Kasumi-1 (cell line): ENCODE data around the gene BRI3BP.

Experiments used
- DNase-seq, 2 experiments: peaks; one replicate each; lab custom pipeline; 2025; lab: John Stamatoyannopoulos, UW

The BRI3BP gene

GRCh38 chr12:124993626-124994436 lies at the start of gene BRI3BP:
Gene BRI3BP (plus strand): TSS chr12:124993645. CDS start chr12:124993791, 146 bp downstream.
- DNase-seq: peak; percentile 44 to 50

DNA sequence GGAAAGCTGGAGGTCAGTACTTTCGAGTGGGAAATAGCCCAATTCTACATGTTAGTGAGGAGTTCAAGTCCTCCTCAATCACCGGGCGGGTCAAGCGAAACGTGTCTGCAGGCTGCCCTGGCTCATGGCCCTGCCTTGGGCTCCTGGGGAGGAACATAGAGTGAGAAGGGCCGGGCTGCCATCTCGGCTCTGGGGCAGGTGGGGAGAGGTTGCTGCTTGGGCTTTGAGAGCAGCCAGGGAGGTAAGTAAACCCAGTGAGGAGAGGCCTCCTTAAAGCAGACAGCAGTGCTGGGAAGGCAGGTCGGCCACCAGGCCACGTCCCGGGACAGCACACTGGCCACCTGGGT lies 47.0 kb upstream of the BRI3BP start:
- DNase-seq: no peak

- DNase-seq: no peak
These were observed 46.4 kb upstream of the BRI3BP start for GRCh38 chr12:124947013-124947412.

- no peak for DNase-seq
These were observed 45.7 kb upstream of the BRI3BP start for GRCh38 chr12:124947561-124948398.

GRCh38 chr12:124949066-124949465 lies 44.4 kb upstream of the BRI3BP start:
- no peak for DNase-seq

DNA sequence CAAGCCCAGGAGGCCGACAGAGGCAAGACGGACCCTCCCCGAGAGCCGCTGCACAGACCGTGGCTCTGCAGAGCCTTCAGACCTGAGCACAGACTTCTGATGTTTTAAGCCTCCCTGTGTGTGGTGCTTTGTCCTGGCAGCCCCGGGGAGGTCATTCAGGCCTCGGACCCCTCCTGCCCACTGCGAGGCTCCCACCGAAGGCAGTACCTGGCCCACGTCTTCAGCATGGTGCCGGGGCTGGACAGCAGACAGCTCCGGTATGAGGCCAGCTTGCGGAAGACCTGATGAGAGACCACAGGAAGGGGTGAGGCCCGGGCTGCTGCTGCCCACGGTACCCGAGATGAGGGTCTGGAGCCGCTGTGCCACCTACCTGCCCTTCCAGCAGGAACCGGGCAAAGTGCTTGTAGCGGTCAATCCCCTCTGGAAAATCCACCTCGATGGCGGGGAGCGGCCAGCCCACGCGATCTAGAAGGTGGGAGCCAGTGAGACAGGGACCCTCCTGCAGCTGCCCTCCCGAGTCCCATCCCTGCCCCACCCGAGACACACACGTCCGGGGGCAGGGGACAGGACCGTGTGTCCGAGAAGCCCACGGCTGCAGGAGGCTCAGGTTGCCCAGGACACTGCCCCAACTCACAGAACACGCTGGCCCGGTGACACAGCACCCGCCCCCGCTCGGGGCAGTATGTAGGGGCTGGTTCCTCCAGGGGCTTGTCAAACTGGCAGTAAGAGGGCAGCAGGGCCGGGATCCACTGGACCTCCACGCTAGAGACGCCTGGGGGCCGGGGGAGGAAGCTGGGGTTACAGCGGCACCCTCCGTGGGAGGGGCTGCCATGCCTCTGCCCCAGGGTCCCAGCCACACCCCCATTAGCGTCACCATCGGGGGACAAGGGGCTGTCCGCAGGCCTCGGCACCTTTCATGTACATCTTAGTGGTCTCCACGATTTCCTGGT lies 43.4 kb upstream of the BRI3BP start:
- no peak for DNase-seq

DNA sequence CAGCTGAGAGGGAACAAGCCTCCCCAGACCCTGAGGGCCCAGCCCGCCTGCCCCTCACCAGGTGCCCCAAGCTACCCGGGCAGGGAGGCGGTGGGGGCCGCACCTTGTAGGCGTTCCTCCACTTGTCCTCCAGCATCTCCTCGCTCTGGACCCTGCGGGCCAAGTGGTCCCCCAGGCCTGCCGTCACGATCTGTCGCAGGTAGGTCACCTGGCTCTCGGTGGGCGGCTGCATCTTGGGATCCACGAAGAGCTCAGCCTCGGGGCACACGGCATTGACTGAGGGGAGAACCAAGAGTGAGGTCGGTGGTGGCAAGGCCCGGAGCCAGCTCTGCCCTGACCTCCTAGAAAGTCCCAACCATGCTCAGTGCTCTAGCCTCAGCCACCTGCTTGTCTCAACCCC lies 41.1 kb upstream of the BRI3BP start:
- no peak for DNase-seq

DNA sequence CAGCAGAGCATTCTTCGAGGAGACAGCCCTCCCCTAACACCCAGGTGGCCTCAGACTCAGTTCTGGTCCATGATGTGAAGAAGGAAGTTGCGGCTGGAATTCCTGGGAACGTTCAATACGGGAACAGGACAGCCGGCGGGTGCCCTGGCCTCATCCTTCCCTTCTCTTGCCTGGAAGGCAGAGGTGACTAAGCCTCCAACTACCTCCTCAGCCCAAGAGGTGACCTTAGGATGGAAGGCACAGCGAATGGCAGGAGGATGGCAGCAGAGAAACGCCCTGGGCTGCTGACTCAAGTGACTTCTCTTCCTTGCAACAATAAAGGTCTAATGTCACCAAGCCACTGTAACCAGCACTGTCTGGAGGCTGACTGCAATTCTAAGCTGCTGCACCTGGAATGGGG lies 40.6 kb upstream of the BRI3BP start:
- no peak for DNase-seq

- no peak for DNase-seq
These were observed 39.6 kb upstream of the BRI3BP start for GRCh38 chr12:124953689-124954405.

DNA sequence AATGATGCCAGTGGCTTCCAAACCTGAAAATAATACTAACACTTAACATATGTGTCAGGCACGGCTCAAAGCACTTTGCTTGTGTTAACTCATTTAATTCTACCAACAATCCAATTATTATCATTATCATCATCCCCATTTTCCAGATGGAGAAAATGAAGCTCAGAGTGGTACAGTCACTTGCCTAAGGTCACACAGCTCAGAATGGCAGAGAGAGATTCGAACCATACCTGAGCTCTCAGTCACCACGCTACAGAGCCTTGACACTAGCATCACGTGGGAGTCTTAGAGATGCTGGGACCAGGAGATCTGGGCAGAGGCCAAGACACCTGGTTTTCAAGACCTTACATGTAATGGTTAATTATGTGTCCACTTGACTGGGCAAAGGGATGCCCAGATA lies 38.7 kb upstream of the BRI3BP start:
- DNase-seq: no peak

DNA sequence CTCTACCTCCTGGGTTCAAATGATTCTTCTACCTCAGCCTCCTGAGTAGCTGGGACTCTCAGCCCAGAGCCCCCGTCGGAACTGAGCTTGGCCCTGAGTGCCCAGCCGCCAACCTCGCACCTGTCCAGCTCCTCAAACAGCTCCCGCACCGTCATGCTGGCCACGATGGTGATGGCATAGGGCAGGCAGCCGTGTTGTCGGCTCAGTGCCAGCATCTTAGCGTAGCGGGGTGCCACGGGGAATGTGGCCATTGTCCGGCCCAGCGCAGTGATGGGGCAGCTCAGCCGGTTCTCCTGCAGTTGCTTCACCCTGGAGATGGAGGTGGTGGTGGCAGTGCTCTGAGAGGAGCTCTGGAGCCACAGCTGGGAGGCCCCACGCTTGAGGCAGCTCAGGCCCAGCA lies 36.9 kb upstream of the BRI3BP start:
- no peak for DNase-seq

DNA sequence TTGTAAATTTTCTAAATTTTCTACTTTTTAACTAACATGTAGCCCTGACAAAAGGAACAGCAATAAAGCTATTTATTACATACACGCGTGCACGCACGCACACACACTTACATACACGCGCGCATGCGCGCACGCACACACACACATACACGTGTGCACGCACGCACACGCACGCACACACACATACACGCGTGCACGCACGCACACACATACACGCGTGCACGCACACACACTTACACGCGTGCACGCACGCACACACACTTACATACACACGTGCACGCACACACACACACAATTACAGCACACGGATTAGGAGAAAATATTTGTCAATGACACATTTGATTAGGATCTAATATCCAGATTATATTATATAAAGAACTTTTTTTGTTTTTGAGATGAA lies 32.4 kb upstream of the BRI3BP start:
- DNase-seq: no peak

- no peak for DNase-seq
These were observed 30.2 kb upstream of the BRI3BP start for GRCh38 chr12:124963211-124963610.

- DNase-seq: no peak
These were observed 29.2 kb upstream of the BRI3BP start for GRCh38 chr12:124964251-124964650.

GRCh38 chr12:124964836-124965462 lies 28.5 kb upstream of the BRI3BP start:
- DNase-seq: no peak

- no peak for DNase-seq
These were observed 26.3 kb upstream of the BRI3BP start for GRCh38 chr12:124967016-124967739.

DNA sequence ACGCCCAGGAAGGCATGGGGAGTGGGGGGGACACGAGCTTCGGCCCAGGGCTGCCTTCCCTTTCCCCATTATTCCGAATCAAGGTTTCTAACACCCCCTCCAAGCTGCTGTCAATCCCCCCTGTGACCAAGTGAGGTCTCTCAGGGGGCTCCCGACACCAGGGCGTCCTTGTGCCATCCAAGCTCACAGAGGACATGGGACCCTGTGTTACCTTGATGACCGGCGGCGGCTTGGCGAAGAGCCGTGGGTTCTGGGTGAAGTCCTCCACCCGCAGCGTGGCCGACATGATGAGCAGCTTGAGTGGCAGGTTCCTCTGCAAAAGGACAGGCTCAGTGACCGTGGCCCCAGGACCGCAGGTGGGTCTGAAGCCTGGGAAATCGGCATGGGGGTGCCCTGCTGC lies 24.8 kb upstream of the BRI3BP start:
- DNase-seq: no peak

DNA sequence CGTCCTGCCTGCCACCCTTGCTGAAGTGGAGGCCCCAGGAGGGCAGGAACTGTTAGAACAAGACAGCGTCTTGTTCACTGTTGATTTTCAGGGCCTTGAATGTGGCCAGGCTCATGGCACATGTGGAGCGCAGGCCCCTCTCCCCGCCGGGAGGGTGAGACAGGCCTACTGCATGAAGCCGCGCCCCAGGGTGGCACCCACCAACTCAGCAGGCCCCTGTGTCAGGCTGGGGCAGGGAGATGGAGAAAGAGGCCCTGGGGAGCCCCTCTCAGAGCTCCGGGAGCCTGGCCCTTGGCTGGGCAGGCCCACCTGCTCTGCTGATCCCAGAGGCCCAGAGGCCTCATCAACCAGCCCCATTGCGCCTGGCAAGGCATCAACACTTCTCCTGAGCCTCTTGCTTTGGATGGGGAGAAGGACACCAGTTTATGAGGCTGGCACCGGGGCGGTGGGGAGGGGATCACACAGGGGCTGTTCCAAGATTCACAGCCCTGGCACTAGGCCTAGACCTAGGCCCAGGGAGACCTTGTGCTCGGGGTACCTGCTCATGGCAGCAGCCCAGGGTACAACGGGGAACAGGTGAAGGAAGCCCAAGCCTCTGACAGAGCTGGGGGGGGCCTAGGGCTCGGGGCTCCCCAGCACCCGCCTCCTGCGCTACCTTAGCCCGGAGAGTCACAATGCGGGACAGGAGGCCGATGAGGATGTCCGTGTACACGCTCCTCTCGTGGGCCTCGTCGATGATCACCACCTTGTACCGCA lies 22.6 kb upstream of the BRI3BP start:
- DNase-seq: no peak

- no peak for DNase-seq
These were observed 21.8 kb upstream of the BRI3BP start for GRCh38 chr12:124971603-124972002.

GRCh38 chr12:124972211-124972610 lies 21.2 kb upstream of the BRI3BP start:
- DNase-seq: no peak
